GM12865 (cell line): ENCODE results near the gene RREB1.
A peak's percentile ranks its signal among the peaks of the same experiment; 100 is the strongest.

Experiments
- DNase-seq: peaks from one replicate; pipeline ENCODE4 v3.0.0; 2010; ENCODE audit warnings: low read depth
- H3K4me3 ChIP-seq: 2 replicates; pipeline ENCODE4 v1.5.1; 2011; ENCODE audit warnings: mild to moderate bottlenecking, low read depth, low read length, control low read depth
- CTCF ChIP-seq: IDR thresholded peaks from 2 replicates; pipeline ENCODE4 v1.5.1; 2011; ENCODE audit warnings: low read length, control low read depth, low read depth, inconsistent platforms; ENCODE audit not compliant: insufficient read depth; ENCODE audit errors: missing control alignments

RREB1 gene

GRCh38 chr6:7242835-7243178 is 135.0 kb downstream of the RREB1 start:
- no peak for TF ChIP-seq CTCF
- H3K4me3 ChIP-seq: no peak overlapping the region

GRCh38 chr6:7243179-7243981 is 135.6 kb downstream of the RREB1 start:
- TF ChIP-seq CTCF: peak; percentile 86
- no peak overlapping the region for H3K4me3 ChIP-seq
- DNase-seq: peak; percentile 72

More at GRCh38 chr6:7242835-7243178, 135.0 kb downstream of the RREB1 start:
- no peak for DNase-seq

- TF ChIP-seq CTCF: no peak
- no peak overlapping the region for H3K4me3 ChIP-seq
- DNase-seq: no peak
These were observed 138.1 kb downstream of the RREB1 start for GRCh38 chr6:7245668-7246393.

- no peak for DNase-seq
- TF ChIP-seq CTCF: no peak
- H3K4me3 ChIP-seq: no peak overlapping the region
These were observed 138.8 kb downstream of the RREB1 start for GRCh38 chr6:7246401-7247178.

- H3K4me3 ChIP-seq: no peak overlapping the region
- TF ChIP-seq CTCF: no peak
These were observed 139.4 kb downstream of the RREB1 start for GRCh38 chr6:7247179-7247456.

GRCh38 chr6:7247828-7248227 is 140.1 kb downstream of the RREB1 start:
- no peak for DNase-seq
- H3K4me3 ChIP-seq: no peak overlapping the region
- TF ChIP-seq CTCF: no peak

More at GRCh38 chr6:7247179-7247456, 139.4 kb downstream of the RREB1 start:
- DNase-seq: no peak
